HepG2 (cell line): ENCODE measurements around the gene SHROOM1. TPM values are rescaled to one million over a fixed set of nuclear protein-coding genes. Genes with fewer than 3 reads are reported as not detected.
A peak's percentile ranks its signal among the peaks of the same experiment; 100 is the strongest.

Experiments used
- BATF2 ChIP-seq: sonication (generic); formaldehyde crosslinking; IDR thresholded peaks from 2 replicates; pipeline ENCODE4 v1.8.0; 2022; ENCODE audit warnings: mild to moderate bottlenecking, missing genetic modification reagents, moderate library complexity
- CCAR2 ChIP-seq: fragments of 200-400 bp; formaldehyde crosslinking; optimal IDR thresholded peaks from 2 replicates; pipeline ENCODE3; 2018; ENCODE audit warnings: low read depth, mild to moderate bottlenecking, low read length, moderate library complexity
- ELF3 ChIP-seq: IDR thresholded peaks from 2 replicates; pipeline ENCODE4 v1.6.1; 2016; ENCODE audit warnings: missing genetic modification reagents, missing compliant biosample characterization
- ERF ChIP-seq: IDR thresholded peaks from 2 replicates; pipeline ENCODE4 v1.6.1; 2018; ENCODE audit warnings: missing biosample characterization, missing genetic modification reagents
- FOXJ3 ChIP-seq: sonication (generic); formaldehyde crosslinking; IDR thresholded peaks from 2 replicates; pipeline ENCODE4 v1.4.0; 2020; ENCODE audit warnings: missing genetic modification reagents, mild to moderate bottlenecking, borderline replicate concordance
- GABPB1 ChIP-seq: IDR thresholded peaks from 2 replicates; pipeline ENCODE4 v1.6.1; 2016; ENCODE audit warnings: mild to moderate bottlenecking, missing genetic modification reagents, moderate library complexity, missing compliant biosample characterization
- GATA4 ChIP-seq: sonication (generic); IDR thresholded peaks from 2 replicates; pipeline ENCODE4 v1.6.1; 2016; ENCODE audit warnings: antibody characterized with exemption, low read depth, borderline replicate concordance
- NFIC ChIP-seq: IDR thresholded peaks from 2 replicates; pipeline ENCODE4 v1.6.1; 2012; ENCODE audit warnings: mild to moderate bottlenecking, low read length, inconsistent platforms
- NFKB2 ChIP-seq: sonication (generic); formaldehyde crosslinking; IDR thresholded peaks from 2 replicates; pipeline ENCODE4 v1.4.0; 2020; ENCODE audit warnings: missing genetic modification reagents, borderline replicate concordance
- ONECUT2 ChIP-seq: sonication (generic); formaldehyde crosslinking; IDR thresholded peaks from 2 replicates; pipeline ENCODE4 v1.4.0; 2020; ENCODE audit warnings: missing genetic modification reagents
- PTBP1 ChIP-seq: fragments of 200-400 bp; formaldehyde crosslinking; IDR thresholded peaks from 2 replicates; pipeline ENCODE4 v1.6.1; 2018; ENCODE audit warnings: low read length, low read depth; ENCODE audit not compliant: poor library complexity, severe bottlenecking
- SAP130 ChIP-seq: IDR thresholded peaks from 2 replicates; pipeline ENCODE4 v1.6.1; 2016; ENCODE audit warnings: low read depth
- SATB2 ChIP-seq: sonication (generic); formaldehyde crosslinking; IDR thresholded peaks from 2 replicates; pipeline ENCODE4 v1.5.0; 2020; ENCODE audit warnings: missing genetic modification reagents
- SNAPC5 ChIP-seq: sonication (generic); formaldehyde crosslinking; IDR thresholded peaks from 2 replicates; pipeline ENCODE4 v1.8.1; 2023; ENCODE audit warnings: mild to moderate bottlenecking, missing genetic modification reagents, borderline replicate concordance
- SOX13 ChIP-seq, 3 experiments: fragments of 450-650 bp in 1 of 3; sonication (generic) in 1 of 3; formaldehyde crosslinking in 1 of 3; IDR thresholded peaks in 2 of 3; conservative IDR thresholded peaks in 1 of 3; 2 replicates each; pipeline versions ENCODE4 v1.5.0 to v1.6.1; 2016 to 2020; ENCODE audit warnings: antibody characterized with exemption in 1 of 3, mild to moderate bottlenecking in 1 of 3, missing compliant biosample characterization in 1 of 3, missing genetic modification reagents in 1 of 3, moderate library complexity in 1 of 3
- XBP1 ChIP-seq: sonication (generic); formaldehyde crosslinking; IDR thresholded peaks from 2 replicates; pipeline ENCODE4 v1.5.0; 2020; ENCODE audit warnings: missing genetic modification reagents
- ZBTB14 ChIP-seq: sonication (generic); formaldehyde crosslinking; IDR thresholded peaks from 2 replicates; pipeline ENCODE4 v1.4.0; 2020; ENCODE audit warnings: missing genetic modification reagents
- ZMAT3 ChIP-seq: sonication (generic); formaldehyde crosslinking; conservative IDR thresholded peaks from 2 replicates; pipeline ENCODE4 v1.7.0; 2021; ENCODE audit warnings: missing genetic modification reagents
- ZNF280D ChIP-seq: sonication (generic); formaldehyde crosslinking; IDR thresholded peaks from 2 replicates; pipeline ENCODE4 v1.5.1; 2020; ENCODE audit warnings: mild to moderate bottlenecking, missing genetic modification reagents
- ZNF468 ChIP-seq: sonication (generic); formaldehyde crosslinking; IDR thresholded peaks from 2 replicates; pipeline ENCODE4 v1.8.0; 2022; ENCODE audit warnings: mild to moderate bottlenecking, moderate library complexity, missing genetic modification reagents
- ZNF512 ChIP-seq: sonication (generic); formaldehyde crosslinking; IDR thresholded peaks from 2 replicates; pipeline ENCODE4 v1.4.0; 2020; ENCODE audit warnings: mild to moderate bottlenecking, missing genetic modification reagents
- ZNF841 ChIP-seq: sonication (generic); formaldehyde crosslinking; IDR thresholded peaks from 2 replicates; pipeline ENCODE4 v1.8.1; 2023; ENCODE audit warnings: missing genetic modification reagents, borderline replicate concordance
- polyA plus RNA-seq, 8 experiments: library from polyadenylated mRNA; depleted of rRNA in 3 of 8; stranded (reverse) in 7 of 8; unstranded in 1 of 8; fragments of >200 nt; fragmentation: Illumina TruSeq in 4 of 8; extraction: Trizol in 4 of 8; gene quantifications; 2 replicates each; pipeline versions ENCODE4 v1.2.1 to v1.2.3, GENCODE V29; 2011 to 2016; ENCODE audit warnings: low read depth in 4 of 8, missing spikeins in 1 of 8, mixed read lengths in 1 of 8; ENCODE audit not compliant: insufficient read depth in 1 of 8
- total RNA-seq, 5 experiments: library from RNA; depleted of rRNA; stranded (reverse); fragments of >200 nt; fragmentation: Illumina TruSeq; extraction: Trizol; gene quantifications; 2 replicates each; pipeline ENCODE4 v1.2.3, GENCODE V29; 2016; ENCODE audit warnings: low read depth in 1 of 5
- TF ChIP-seq, protein P1 (sequence below): sonication (generic); formaldehyde crosslinking; IDR thresholded peaks from 2 replicates; pipeline ENCODE4 v1.4.0; 2020; ENCODE audit warnings: missing genetic modification reagents

The SHROOM1 gene
- total and polyA plus RNA-seq, 2 of the 13 experiments (the other 11 are each of a cell fraction or from before 2014, with no cell fraction given), result 18.2 to 25.7 TPM

- TF ChIP-seq ERF, result no peak
- TF ChIP-seq ELF3 (CRISPR knock-in tag), result peak; percentile 32; the same call in 1 of the 2 replicates
- no peak for TF ChIP-seq SNAPC5
- no peak for TF ChIP-seq BATF2 (CRISPR knock-in tag)
- TF ChIP-seq GABPB1 (CRISPR knock-in tag), result no peak
- no peak for TF ChIP-seq ONECUT2 (CRISPR knock-in tag)
- TF ChIP-seq ZNF280D (CRISPR knock-in tag), result no peak
- no peak for TF ChIP-seq CCAR2
- TF ChIP-seq SAP130 (CRISPR knock-in tag), result peak; percentile 24
- TF ChIP-seq FOXJ3 (CRISPR knock-in tag), result no peak; the same call in 1 of the 2 replicates
- TF ChIP-seq GATA4, result no peak
- no peak for TF ChIP-seq ZNF512
- TF ChIP-seq ZNF468, result no peak
- TF ChIP-seq SATB2 (CRISPR knock-in tag), result no peak
- TF ChIP-seq NFKB2 (CRISPR knock-in tag), result no peak
- no peak for TF ChIP-seq PTBP1
- no peak for TF ChIP-seq ZNF841
- no peak for TF ChIP-seq XBP1
- TF ChIP-seq ZBTB14 (CRISPR knock-in tag), result no peak
- no peak for TF ChIP-seq ZMAT3 (CRISPR knock-in tag)
- TF ChIP-seq, protein P1, sequence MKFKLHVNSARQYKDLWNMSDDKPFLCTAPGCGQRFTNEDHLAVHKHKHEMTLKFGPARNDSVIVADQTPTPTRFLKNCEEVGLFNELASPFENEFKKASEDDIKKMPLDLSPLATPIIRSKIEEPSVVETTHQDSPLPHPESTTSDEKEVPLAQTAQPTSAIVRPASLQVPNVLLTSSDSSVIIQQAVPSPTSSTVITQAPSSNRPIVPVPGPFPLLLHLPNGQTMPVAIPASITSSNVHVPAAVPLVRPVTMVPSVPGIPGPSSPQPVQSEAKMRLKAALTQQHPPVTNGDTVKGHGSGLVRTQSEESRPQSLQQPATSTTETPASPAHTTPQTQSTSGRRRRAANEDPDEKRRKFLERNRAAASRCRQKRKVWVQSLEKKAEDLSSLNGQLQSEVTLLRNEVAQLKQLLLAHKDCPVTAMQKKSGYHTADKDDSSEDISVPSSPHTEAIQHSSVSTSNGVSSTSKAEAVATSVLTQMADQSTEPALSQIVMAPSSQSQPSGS, result 0 out of 2 replicates have a peak, but pooled peaks have one; percentile 21
- no peak for TF ChIP-seq SOX13 (IDR thresholded peaks at IDR 0.05)
- peak in 1 of 2 experiments; percentile 88; a peak in 2 of 4 replicates for TF ChIP-seq SOX13 (CRISPR knock-in tag; conservative IDR thresholded peaks at IDR 0.05 in 1 of 2, IDR thresholded peaks at IDR 0.05 in 1 of 2)
- peak; percentile 28; the same call in 1 of the 2 replicates for TF ChIP-seq NFIC
Observed at GRCh38 chr5:132849347-132849746, 18.9 kb upstream of the SHROOM1 start (continued).
